Astrocyte (in vitro differentiated cells and primary cell): Measurements from ENCODE around the gene DRC7. TPM values are rescaled to one million over a fixed set of nuclear protein-coding genes. Genes with fewer than 3 reads are reported as not detected.

Experiments
- DNase-seq: peaks from one replicate; pipeline ENCODE4 v3.0.0-alpha.2; 2010; ENCODE audit warnings: low read depth
- FAIRE-seq: peaks from 2 replicates; lab custom pipeline; 2011; peaks lifted over from hg19 to GRCh38; lab: Jason Lieb, UNC
- H2AFZ ChIP-seq: 2 replicates; pipeline ENCODE4 v1.6.0; 2012; ENCODE audit warnings: low read depth, low read length, inconsistent platforms
- H3K27ac ChIP-seq: 2 replicates; pipeline ENCODE4 v1.5.1; 2011; ENCODE audit warnings: low read depth, low read length, inconsistent platforms
- H3K27me3 ChIP-seq: 2 replicates; pipeline ENCODE4 v1.6.0; 2011; ENCODE audit warnings: low read length, inconsistent platforms; ENCODE audit not compliant: insufficient read depth
- H3K36me3 ChIP-seq: 2 replicates; pipeline ENCODE4 v1.5.1; 2011; ENCODE audit warnings: low read length, inconsistent platforms; ENCODE audit not compliant: insufficient read depth
- H3K4me1 ChIP-seq: 2 replicates; pipeline ENCODE4 v1.5.1; 2011; ENCODE audit warnings: low read length, inconsistent platforms; ENCODE audit not compliant: insufficient read depth
- H3K4me2 ChIP-seq: 2 replicates; pipeline ENCODE4 v1.6.0; 2012; ENCODE audit warnings: low read length, inconsistent platforms
- H3K4me3 ChIP-seq: 2 replicates; pipeline ENCODE4 v1.5.1; 2011; ENCODE audit warnings: low read depth, mild to moderate bottlenecking, low read length, inconsistent platforms; ENCODE audit not compliant: insufficient read depth
- H3K79me2 ChIP-seq: 2 replicates; pipeline ENCODE4 v1.6.0; 2012; ENCODE audit warnings: mild to moderate bottlenecking, low read length, inconsistent platforms; ENCODE audit not compliant: insufficient read depth
- H3K9ac ChIP-seq: 2 replicates; pipeline ENCODE4 v1.6.0; 2012; ENCODE audit warnings: mild to moderate bottlenecking, low read length, inconsistent platforms
- H3K9me3 ChIP-seq: 2 replicates; pipeline ENCODE4 v1.5.1; 2012; ENCODE audit warnings: low read depth, mild to moderate bottlenecking, low read length, inconsistent platforms; ENCODE audit not compliant: insufficient read depth
- H4K20me1 ChIP-seq: 2 replicates; pipeline ENCODE4 v1.6.0; 2012; ENCODE audit warnings: low read length, inconsistent platforms; ENCODE audit not compliant: insufficient read depth
- H3K27ac Mint-ChIP-seq: one replicate; pipeline ENCODE4 v1.8.0; 2021; ENCODE audit warnings: mild to moderate bottlenecking, mixed read lengths; ENCODE audit not compliant: unreplicated experiment
- H3K27me3 Mint-ChIP-seq: one replicate; pipeline ENCODE4 v1.8.0; 2021; ENCODE audit warnings: low read depth, mixed read lengths; ENCODE audit not compliant: unreplicated experiment
- H3K36me3 Mint-ChIP-seq: one replicate; pipeline ENCODE4 v1.8.0; 2021; ENCODE audit warnings: low read depth, mixed read lengths; ENCODE audit not compliant: unreplicated experiment
- H3K4me1 Mint-ChIP-seq: one replicate; pipeline ENCODE4 v1.8.0; 2021; ENCODE audit warnings: low read depth, mixed read lengths; ENCODE audit not compliant: unreplicated experiment
- H3K4me3 Mint-ChIP-seq: one replicate; pipeline ENCODE4 v1.8.0; 2021; ENCODE audit warnings: mild to moderate bottlenecking, moderate library complexity, mixed read lengths; ENCODE audit not compliant: unreplicated experiment
- H3K9me3 Mint-ChIP-seq: one replicate; pipeline ENCODE4 v1.8.0; 2021; ENCODE audit warnings: mild to moderate bottlenecking, mixed read lengths; ENCODE audit not compliant: unreplicated experiment
- EZH2 ChIP-seq: IDR thresholded peaks from 2 replicates; pipeline ENCODE4 v1.6.1; 2012; ENCODE audit warnings: mild to moderate bottlenecking, low read length, inconsistent platforms; ENCODE audit not compliant: insufficient read depth
- total RNA-seq: library from RNA; stranded (reverse); gene quantifications from 2 replicates; pipeline ENCODE4 v1.2.1, GENCODE V29; 2021
- TF ChIP-seq, protein P1 (sequence below): IDR thresholded peaks from 2 replicates; pipeline ENCODE4 v1.5.1; 2011; ENCODE audit warnings: low read depth, mild to moderate bottlenecking, inconsistent platforms, low read length, moderate library complexity; ENCODE audit not compliant: insufficient read depth

Gene DRC7
- total RNA-seq, 1 donor from 2014 or later, result not detected

DNA sequence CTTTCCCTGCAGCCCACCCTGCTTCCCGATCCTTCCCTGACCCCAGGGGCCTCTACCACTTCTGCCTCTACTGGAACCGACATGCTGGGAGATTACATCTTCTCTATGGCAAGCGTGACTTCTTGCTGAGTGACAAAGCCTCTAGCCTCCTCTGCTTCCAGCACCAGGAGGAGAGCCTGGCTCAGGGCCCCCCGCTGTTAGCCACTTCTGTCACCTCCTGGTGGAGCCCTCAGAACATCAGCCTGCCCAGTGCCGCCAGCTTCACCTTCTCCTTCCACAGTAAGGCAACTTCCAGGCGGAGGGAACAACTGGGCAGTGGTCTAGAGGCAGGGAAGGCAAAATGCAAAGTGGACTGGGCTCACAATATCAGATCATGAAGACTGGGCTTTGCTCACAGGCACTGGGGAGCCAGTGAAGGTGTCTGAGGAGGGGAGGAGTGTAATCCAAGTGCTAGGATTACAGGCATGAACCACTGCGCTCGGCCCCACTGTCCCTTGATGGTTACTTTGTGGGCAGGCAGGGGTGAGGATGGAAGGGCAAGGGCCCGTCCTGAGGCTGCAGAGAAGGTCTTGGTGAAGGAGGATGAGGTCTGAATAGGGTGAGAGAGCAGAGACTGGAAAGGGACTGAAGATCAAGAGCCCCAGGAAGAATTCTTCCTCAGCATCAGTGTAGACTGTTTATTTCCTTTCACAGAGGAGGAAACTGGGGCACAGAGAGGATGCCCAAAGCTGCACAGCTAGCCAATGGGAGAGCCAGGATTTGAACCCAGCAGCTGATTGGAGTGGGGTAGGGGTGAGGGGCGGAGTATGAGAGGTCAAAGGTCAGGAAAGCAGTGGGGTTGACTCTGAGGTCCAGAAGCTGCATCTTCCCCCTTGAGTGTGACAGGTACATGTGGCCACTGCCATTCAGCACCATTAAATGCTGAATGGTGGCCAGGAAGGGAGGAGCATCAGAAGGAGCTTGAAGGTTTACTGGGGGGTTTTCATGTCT, 43.0 kb upstream of the DRC7 start:
- no peaks in the 10 kb centered on the region for H3K9me3 ChIP-seq
- H3K27ac ChIP-seq, result no peak overlapping the region
- Mint-ChIP-seq H3K4me1 (peaks cover 9% of the 10 kb centered on the region), H3K36me3 (no peaks in the 10 kb centered on the region), H3K27me3 (peaks cover 4% of the 10 kb centered on the region), H3K4me3 (no peak overlapping the region), H3K27ac (peak overlapping the region; percentile 19), H3K9me3 (no peaks in the 10 kb centered on the region)
- H3K4me2 ChIP-seq, result no peak overlapping the region
- no peak overlapping the region for H3K9ac ChIP-seq
- H4K20me1 ChIP-seq, result no peaks in the 10 kb centered on the region
- TF ChIP-seq, protein P1, sequence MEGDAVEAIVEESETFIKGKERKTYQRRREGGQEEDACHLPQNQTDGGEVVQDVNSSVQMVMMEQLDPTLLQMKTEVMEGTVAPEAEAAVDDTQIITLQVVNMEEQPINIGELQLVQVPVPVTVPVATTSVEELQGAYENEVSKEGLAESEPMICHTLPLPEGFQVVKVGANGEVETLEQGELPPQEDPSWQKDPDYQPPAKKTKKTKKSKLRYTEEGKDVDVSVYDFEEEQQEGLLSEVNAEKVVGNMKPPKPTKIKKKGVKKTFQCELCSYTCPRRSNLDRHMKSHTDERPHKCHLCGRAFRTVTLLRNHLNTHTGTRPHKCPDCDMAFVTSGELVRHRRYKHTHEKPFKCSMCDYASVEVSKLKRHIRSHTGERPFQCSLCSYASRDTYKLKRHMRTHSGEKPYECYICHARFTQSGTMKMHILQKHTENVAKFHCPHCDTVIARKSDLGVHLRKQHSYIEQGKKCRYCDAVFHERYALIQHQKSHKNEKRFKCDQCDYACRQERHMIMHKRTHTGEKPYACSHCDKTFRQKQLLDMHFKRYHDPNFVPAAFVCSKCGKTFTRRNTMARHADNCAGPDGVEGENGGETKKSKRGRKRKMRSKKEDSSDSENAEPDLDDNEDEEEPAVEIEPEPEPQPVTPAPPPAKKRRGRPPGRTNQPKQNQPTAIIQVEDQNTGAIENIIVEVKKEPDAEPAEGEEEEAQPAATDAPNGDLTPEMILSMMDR, result no peak
- H2AFZ ChIP-seq, result no peak overlapping the region
- DNase-seq (no peak), FAIRE-seq (no peak)
- H3K4me1 ChIP-seq, result peaks cover 22% of the 10 kb centered on the region
- no peaks in the 10 kb centered on the region for H3K27me3 ChIP-seq
- H3K79me2 ChIP-seq, result no peaks in the 10 kb centered on the region
- no peaks in the 10 kb centered on the region for H3K36me3 ChIP-seq
- no peak overlapping the region for H3K4me3 ChIP-seq

DNA sequence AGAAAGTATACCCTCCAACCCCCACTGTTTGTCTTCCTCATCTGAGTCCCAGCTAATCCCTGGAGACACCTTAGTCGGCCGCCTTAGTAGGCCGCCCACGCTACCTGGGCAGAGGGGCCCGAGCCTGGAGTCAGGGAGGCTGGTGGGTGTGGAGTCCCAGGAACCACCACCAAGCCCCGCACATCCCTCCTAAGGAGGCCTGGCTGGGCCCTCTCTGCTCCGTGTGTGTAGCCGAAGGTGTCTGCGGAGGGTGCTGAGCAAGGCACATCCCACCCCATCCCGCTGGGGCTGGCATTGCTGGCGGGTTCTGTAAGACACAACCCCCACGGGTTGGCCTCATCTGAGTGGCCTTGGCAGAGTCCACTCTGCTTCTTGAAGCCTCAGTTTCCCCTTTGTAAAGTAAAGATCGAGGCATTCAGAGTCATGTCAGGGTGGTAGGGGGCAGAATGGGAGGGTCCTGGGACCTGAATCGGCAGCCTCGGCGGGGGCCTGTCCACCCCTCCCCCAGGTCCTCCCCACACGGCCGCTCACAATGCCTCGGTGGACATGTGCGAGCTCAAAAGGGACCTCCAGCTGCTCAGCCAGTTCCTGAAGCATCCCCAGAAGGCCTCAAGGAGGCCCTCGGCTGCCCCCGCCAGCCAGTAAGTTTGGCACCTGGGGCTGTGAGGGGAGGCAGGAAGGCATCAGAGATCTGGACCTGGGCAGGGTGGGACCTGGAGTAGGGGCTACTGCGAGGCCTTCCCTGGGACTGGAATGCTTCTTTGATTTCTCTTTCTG, 41.7 kb upstream of the DRC7 start:
- FAIRE-seq (no peak), DNase-seq (no peak)
- H3K27me3 Mint-ChIP-seq, result peaks cover 4% of the 10 kb centered on the region
- H3K9ac ChIP-seq, result no peak overlapping the region
- H3K27ac ChIP-seq, result no peak overlapping the region
- H3K27ac Mint-ChIP-seq, result no peak overlapping the region
- H4K20me1 ChIP-seq, result no peaks in the 10 kb centered on the region
- H3K4me3 ChIP-seq, result no peak overlapping the region
- H3K9me3 ChIP-seq, result no peaks in the 10 kb centered on the region
- H3K4me2 ChIP-seq, result no peak overlapping the region
- TF ChIP-seq, protein P1, result no peak
- TF ChIP-seq EZH2, result no peak
- peak overlapping the region; percentile 58 for H2AFZ ChIP-seq
- no peaks in the 10 kb centered on the region for H3K79me2 ChIP-seq
- H3K4me1 Mint-ChIP-seq, result peaks cover 9% of the 10 kb centered on the region
- no peaks in the 10 kb centered on the region for H3K27me3 ChIP-seq
- peaks cover 2% of the 10 kb centered on the region for H3K36me3 Mint-ChIP-seq
- no peaks in the 10 kb centered on the region for H3K9me3 Mint-ChIP-seq
- no peak overlapping the region for H3K4me3 Mint-ChIP-seq
- no peaks in the 10 kb centered on the region for H3K36me3 ChIP-seq
- H3K4me1 ChIP-seq, result peaks cover 16% of the 10 kb centered on the region
